ENCODE data around the gene GUCY2D.

GUCY2D gene

GRCh38 chr17:8046929-8047768 is 44.7 kb downstream of the GUCY2D start:
- no peak for TF ChIP-seq CTCF (IDR thresholded peaks at IDR 0.05; ENCODE audit: low read depth, low read length, missing control alignments)
- H3K4me3 ChIP-seq (ENCODE audit: low read depth, low read length): no peak overlapping the region
- DNase-seq (ENCODE audit: low read depth): no peak

- no peak for DNase-seq (ENCODE audit: low read depth)
- H3K4me3 ChIP-seq (ENCODE audit: low read depth, low read length): no peak overlapping the region
- TF ChIP-seq CTCF (IDR thresholded peaks at IDR 0.05; ENCODE audit: low read depth, low read length, missing control alignments): no peak
These were observed 45.3 kb downstream of the GUCY2D start for GRCh38 chr17:8047769-8048110.

GRCh38 chr17:8048236-8048635 is 45.8 kb downstream of the GUCY2D start:
- DNase-seq (ENCODE audit: low read depth): no peak
- TF ChIP-seq CTCF (IDR thresholded peaks at IDR 0.05; ENCODE audit: low read depth, low read length, missing control alignments): no peak
- H3K4me3 ChIP-seq (ENCODE audit: low read depth, low read length): no peak overlapping the region

- TF ChIP-seq CTCF (IDR thresholded peaks at IDR 0.05; ENCODE audit: low read depth, low read length, missing control alignments): no peak
- H3K4me3 ChIP-seq (ENCODE audit: low read depth, low read length): no peak overlapping the region
- no peak for DNase-seq (ENCODE audit: low read depth)
These were observed 46.3 kb downstream of the GUCY2D start for GRCh38 chr17:8048736-8049135.

- no peak for TF ChIP-seq CTCF (IDR thresholded peaks at IDR 0.05; ENCODE audit: low read depth, low read length, missing control alignments)
- DNase-seq (ENCODE audit: low read depth): no peak
These were observed 49.4 kb downstream of the GUCY2D start for GRCh38 chr17:8051831-8052230.

GRCh38 chr17:8052256-8053252 is 50.1 kb downstream of the GUCY2D start:
- no peak for TF ChIP-seq CTCF (IDR thresholded peaks at IDR 0.05; ENCODE audit: low read depth, low read length, missing control alignments)
- DNase-seq (ENCODE audit: low read depth): no peak
- H3K4me3 ChIP-seq (ENCODE audit: low read depth, low read length): no peak overlapping the region

More at GRCh38 chr17:8051831-8052230, 49.4 kb downstream of the GUCY2D start:
- H3K4me3 ChIP-seq (ENCODE audit: low read depth, low read length): no peak overlapping the region

Data from GM12864 (cell line).